Fibroblast of skin of scalp (primary cell): ENCODE data around the gene EME2.

ENCODE experiments used
- DNase-seq: peaks from one replicate; pipeline ENCODE4 v3.0.0-alpha.2; 2013

Gene EME2

DNA sequence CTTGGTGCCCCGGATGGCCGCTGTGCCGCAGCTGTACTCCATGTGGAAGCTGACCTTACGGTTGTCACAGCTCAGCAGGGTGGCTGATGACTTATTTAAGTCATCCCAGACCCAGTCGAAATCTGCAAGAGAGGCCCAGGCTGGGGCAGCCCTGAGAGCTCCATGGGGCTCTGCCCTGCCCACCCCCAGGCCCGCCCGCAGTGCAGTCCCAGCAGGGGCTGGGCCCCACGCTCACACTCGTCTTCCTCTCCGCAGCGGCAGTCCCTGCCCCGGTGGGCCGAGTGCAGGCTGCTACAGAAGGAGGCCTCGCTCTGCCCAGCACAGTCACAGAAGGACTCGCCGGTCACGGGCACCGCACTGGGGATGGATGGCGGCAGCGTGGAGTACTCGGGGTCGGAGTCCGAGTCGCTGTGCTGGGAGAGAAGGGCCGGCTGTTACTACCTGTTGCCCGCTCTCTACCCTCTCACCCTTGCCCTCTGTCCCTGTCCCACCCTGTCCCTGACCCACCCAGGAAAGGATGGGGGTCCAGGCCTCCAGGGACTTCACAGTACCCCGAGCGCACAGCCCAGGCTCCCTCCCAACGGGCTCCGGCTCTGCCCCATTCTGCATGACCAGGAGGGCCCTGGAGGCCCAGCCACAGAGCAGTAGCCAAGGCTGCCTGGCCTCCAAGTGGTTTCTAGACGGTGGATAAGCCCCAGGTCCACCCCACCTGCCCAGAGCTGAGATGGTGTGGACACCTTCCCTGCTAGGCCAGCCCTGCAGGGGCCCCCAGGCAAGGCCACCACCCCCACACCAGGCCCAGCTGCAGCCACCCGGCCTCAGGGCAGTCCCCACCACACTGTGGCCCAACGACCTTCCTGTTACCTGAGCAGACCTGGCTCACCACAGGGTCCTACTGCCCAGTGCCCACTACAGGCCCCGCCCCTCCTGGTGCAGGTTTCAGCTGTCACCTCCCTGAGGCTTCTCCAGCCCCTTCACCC is 5.9 kb downstream of the EME2 start:
- peak; percentile 14 for DNase-seq

DNA sequence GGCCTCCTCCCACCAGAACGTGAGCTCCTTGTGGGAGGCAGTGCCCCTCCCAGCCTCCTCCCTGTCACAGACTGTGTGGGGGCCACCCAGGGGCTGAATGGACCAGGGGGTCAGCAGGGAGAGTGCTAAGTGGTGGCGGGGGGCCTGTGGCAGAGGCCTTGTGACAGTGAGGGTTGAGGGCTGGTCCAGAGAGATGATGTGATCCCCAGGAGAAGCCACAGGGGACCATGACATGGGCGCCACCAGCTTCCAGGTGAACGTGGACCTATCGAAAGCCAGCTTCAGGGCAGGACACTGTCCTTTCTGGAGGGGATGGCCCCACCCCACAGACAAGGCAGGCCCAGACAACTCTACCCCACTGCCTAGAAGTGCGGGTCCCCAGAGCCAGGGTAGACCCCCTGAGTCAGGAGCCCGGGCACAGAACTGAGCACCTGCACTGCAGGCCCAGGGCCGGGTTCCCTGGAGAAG is 6.7 kb downstream of the EME2 start:
- DNase-seq, result no peak

GRCh38 chr16:1779741-1780676 is 7.4 kb downstream of the EME2 start:
- DNase-seq, result no peak

DNA sequence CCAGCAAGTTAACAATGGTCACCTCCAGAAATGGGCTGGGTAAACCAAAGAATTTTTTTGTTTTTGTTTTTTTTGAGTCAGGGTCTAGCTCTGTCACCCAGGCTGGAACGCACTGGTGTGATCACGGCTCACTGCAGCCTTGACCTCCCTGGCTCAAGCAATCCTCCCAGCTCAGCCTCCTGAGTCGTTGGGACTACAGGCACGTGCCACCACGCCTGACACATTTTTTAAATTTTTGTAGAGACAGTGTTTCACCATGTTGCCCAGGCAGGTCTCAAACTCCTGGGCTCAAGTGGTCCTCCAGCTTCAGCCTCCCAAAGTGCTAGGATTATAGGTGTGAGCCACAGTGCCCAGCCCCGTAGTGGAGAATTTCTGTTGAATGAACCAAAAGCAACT is 8.1 kb downstream of the EME2 start:
- DNase-seq, result no peak

DNA sequence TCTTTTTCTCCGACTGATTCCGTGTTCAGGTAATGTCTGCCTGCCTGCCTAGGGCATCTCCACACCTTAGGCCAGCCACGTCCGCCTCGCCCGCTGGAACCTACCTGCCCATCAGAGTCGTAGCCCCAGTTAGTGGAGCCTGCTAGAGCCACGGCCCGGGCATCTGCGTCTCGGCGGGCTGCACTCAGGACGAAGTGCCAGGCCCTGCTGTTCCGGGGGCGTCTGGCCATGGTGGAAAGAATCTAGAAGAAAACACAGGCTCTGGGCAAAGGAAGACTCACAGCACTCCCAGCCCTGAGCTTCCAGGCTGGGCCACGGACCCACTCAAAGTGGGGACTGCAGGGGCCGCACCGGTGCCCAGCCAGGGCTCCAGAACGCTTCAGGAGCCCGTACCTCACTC is 8.6 kb downstream of the EME2 start:
- no peak for DNase-seq

- no peak for DNase-seq
Observed at GRCh38 chr16:1781758-1782407, 9.3 kb downstream of the EME2 start.

DNA sequence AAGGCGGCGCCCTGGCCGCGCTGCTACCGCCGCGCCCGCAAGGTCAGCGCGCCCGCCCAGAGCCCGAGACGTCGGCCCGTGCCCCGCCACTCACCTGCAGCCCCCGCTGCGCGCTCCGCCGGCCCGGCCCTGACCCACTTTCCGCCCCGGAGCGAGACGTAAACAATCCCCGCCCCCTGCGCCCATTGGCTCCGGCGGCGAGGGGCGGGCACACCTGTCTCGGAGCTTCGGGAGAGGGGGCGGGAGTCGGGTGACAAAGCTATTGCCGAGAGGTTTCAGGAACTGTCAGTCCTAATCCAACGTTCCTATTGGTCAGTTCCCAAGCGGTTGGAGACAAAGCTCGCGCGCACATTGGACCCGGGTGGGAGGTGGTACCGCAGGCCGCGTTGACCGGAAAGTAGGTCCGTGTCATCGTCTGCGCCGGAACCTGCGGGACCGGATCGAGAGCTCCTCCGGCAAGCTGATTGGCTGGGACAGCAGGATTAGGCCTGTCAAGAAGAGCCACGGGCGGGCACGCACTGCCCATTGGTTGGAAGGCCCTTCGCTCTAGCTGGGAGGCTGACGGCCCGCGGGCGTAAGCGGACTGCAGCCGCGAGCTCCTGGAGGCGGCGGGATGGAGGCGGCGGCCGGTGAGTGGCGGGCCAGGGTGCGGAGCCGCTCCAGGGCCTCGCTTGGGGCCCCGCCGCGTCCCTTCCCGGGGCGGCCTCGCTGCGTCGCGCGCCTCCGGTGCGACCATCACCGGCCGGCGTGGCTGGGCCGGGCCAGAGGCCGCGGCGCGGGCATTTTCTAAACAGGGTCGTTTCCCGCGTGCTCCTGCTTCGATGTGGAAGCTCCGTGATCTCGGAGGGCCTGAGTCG is 10.0 kb downstream of the EME2 start, which contains the start of the genes NUBP2 and SPSB3:
Gene NUBP2, plus strand, starts transcription at position 553 of the 857 bp plus-strand sequence. Its CDS starts 61 bp downstream, at position 614.
Gene SPSB3, minus strand, starts transcription at position 164 of the 857 bp plus-strand sequence. CDS start 1,088 bp downstream, outside the sequence.
- peak; percentile 100 for DNase-seq

- DNase-seq, result no peak
Observed at GRCh38 chr16:1784977-1785845, 12.6 kb downstream of the EME2 start.

DNA sequence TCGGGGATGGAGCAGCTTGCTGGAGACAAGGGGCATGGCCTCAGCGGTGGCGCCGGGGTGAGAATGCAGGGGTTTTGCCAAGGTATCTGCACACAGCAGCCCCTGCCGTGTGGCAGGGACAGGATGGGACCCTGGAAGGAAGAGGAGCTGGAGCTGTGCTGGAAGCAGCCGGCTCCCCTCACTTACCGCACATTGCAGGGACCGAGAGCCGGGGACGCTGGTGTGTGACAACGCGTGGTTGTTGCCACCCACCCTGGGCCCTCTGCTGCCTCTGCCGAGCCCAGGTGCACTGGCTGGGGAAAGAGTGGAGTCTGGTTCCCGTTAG is 13.2 kb downstream of the EME2 start:
- DNase-seq, result no peak

DNA sequence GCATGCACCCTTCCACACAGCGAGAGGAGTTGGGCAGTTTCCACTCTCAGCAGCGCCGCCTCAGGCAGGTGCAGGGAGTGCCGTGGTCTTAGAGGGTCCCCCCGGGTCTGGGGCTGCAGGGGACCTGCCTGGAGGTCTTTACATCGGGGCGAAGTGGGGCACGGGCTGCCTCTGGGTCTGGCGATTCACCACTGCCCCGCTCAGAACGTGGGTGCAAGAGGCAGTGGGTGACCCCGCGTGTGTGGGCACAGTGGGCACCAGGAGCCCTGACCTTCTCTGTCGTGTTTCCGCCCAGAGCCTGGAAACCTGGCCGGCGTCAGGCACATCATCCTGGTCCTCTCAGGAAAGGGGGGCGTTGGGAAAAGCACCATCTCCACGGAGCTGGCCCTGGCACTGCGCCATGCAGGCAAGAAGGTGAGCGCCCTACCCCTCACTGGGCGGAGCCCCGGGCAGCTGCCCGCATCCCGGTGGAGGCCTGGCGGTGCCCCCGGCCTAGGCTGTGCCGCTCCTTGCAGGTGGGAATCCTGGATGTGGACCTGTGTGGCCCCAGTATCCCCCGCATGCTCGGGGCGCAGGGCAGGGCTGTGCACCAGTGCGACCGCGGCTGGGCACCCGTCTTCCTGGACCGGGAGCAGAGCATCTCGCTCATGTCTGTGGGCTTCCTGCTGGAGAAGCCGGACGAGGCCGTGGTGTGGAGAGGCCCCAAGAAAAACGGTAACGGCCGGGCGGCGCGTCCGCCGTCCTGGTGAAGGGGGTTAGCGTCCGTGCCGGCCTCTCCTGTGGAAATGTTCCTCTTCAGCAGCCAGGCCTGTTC is 13.8 kb downstream of the EME2 start:
- DNase-seq, result no peak

- DNase-seq, result no peak
Observed at GRCh38 chr16:1787056-1787321, 14.4 kb downstream of the EME2 start.

- no peak for DNase-seq
Observed at GRCh38 chr16:1787322-1788094, 14.9 kb downstream of the EME2 start.

GRCh38 chr16:1788095-1788707 is 15.6 kb downstream of the EME2 start:
- DNase-seq, result no peak

DNA sequence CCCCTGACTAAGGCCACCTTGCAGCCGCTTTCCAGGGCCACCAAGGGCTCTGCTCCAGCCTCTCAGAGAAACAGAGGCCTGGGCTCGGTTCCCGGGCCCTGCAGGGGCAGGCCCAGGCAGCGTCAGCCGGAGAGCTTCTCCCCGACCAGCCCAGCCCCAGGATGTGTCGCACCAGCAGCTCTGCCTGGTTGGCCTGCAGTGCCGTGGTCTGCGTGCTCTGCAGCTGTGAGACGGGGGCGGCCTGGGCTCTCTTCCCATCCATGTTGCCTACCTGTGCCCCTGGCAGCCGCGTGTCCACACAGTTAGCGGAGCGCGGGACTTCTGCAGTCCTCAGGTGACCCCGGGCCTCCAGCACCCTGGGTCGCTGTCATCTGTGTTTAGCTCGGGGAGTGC is 16.1 kb downstream of the EME2 start:
- no peak for DNase-seq

DNA sequence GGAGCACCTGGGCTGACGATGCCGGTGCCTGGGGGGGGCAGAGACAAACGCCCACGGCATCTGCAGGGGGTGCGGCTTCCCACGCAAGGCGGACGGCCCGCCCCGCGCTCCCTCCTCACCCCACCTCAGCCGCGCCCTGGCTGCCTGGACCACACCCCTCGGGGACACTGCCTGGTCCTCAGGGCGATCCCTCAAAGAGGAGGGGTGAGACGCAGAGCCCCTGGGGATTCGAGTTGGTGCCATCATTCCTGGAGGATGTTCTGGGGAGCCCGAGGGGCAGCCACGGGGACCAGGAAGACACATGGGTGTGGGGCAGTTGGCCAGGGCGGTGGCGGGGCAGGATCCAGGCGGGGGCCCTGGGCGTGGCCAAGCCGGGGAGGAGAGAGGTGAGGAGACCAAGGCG is 17.0 kb downstream of the EME2 start:
- no peak for DNase-seq

DNA sequence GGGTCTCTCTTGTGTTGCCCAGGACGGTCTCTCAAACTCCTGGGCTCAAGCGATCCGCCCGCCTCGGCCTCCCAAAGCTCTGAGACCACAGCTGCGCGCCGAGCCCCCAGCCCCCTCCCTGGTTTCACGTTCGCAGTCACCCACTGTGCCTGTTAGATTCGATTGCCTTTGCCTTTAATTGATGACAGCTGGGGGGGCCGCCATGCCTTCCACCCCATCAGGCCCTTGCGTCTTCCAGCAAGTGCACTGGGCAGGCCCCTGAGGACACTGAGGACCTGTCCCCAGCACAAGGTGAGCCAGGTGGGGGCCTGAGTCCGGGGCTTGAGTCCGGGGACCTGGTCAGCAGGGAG is 17.6 kb downstream of the EME2 start:
- DNase-seq, result no peak

GRCh38 chr16:1790611-1791255 is 18.1 kb downstream of the EME2 start:
- no peak for DNase-seq

- no peak for DNase-seq
Observed at GRCh38 chr16:1791256-1791942, 18.8 kb downstream of the EME2 start.
